Frontal cortex (tissue), 4 donors: ENCODE results near the gene BRD7. TPM values are rescaled to one million over a fixed set of nuclear protein-coding genes. Genes with fewer than 3 reads are reported as not detected.

ENCODE experiments used
- DNase-seq, 2 donors: peaks; one replicate each; pipeline ENCODE4 v3.0.0; 2012; ENCODE audit warnings: low spot score in 2 of 2
- FAIRE-seq: peaks from 2 replicates; lab custom pipeline; 2012; peaks lifted over from hg19 to GRCh38; lab: Jason Lieb, UNC
- total RNA-seq: library from RNA; depleted of rRNA; stranded (reverse); fragments of >200 nt; gene quantifications from one replicate; pipeline ENCODE4 v1.2.3, GENCODE V29; 2014
- donor health status: control.
- donor health status: control.
- donor health status: control.

BRD7 gene
- total RNA-seq, 1 donor from 2014 or later, result 39.5 TPM

DNA sequence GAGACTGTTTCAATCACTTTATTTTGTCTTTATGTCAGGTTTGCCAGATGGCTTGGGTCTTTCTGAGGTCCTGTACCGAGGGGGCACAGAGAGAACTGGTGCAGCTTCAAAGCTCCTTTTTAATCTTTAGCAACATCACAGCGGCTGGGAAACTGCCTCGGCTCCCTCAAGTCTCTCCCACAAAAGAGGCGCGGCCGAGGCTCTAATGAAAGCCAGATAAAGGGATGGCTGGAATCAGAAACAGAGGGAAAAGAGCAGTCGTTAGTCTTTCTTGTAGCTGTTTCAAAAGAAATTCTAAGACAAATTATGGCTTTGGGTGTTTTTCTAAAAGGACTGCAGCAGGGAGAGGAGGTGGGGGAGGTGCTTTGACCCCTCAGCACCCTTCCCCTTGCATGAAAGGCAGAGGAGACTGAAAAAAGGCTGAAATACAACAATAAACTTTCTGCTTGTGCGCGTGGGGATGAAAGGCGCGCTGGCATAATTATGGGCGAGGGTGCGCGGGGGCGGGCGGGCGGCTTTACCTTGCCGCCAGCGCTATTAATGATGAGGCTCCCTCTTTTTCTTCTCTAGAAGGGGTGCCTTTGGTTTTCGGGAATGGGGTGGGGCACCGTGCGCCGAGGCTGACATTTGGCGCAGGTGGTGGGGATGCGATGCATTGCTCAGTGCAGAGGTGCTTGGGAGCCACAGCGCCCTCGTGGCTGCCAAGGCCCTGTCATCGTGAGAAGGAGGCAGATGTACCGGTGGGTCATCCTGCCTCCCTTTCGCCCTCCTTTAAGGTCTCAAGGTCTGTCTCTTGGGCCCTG is 22.3 kb upstream of the BRD7 start:
- FAIRE-seq (no peak), DNase-seq (no peak)

DNA sequence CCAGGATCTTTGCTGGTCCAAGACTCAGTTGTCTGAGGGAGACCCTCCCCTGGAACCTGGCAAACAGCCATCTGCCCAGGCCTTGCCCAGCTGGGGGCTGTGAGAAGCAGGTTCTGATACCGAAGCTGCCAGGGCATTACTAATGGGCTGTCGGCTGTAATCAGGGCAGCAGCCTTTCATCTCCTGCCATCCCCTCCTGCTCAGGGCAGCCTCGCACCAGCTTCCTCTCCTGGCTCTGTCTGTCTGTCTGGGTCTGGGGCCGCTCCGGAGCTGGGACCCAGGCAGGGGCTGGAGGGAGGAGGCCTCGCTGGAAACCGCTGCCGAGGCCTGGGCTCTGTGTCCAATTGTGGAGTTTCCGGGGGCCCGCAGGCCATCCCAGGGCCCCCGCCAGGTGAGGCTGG is 21.6 kb upstream of the BRD7 start:
- DNase-seq (no peak), FAIRE-seq (no peak)

DNA sequence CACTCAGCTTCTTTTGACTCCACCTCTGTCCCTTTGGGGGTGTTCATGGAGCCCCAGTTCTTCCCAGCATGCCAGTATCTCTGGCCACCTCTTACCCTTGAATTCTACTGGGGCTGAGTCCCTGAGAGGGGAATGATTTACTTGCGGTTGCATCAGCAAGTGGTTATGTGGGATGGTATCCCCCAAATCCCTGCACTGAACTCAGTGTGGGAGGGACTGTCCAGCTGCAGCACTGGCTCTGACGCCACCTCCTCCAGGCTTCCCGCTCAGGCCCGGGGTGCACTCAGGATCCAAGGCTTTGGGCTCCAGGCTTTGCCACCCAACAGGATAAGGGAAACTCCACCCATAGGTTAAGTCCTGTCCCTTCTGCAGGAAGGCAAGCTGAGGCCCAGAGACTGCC is 21.1 kb upstream of the BRD7 start:
- DNase-seq, result no peak
- FAIRE-seq, result no peak

DNA sequence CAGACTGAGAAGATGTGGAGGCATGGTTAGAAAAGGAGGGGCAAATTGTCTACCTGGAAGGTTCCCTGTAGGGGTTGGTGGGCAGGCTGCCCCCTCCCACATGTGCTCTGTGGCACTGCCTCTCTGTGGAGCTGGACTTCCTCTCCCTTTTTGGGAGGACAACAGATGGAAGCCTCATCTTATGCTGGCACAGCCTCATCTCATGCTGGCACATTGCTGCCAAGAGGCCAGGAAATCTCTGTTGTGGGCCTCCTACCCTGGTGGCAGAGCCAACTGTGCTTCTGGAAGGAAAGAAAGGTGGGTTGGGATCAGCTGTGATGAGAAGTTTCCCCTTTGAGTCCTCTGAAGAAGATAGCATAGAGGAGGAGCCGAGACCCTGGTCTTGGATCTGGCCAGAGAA is 19.7 kb upstream of the BRD7 start:
- DNase-seq (no peak), FAIRE-seq (no peak)

DNA sequence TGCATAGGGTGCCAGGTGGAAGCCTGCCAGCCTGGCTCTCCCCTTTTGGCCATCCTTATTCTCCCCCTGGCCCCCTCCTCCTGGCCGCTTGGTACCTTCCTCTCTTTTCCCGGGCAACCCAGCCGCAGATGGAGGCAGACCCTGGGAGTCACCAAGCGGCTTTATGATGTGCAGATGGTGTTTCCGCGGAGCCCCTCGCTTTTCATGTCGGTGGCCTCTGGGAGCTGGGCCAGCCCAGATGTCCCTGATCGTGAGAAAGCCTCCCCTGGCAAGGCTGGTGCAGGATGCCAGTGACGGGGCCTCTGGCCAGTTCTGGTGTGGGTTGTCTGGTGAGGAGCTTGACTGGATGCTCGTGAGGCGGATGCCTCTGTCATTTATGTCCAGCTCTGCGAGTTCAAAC is 18.0 kb upstream of the BRD7 start:
- no peak for DNase-seq
- no peak for FAIRE-seq

DNA sequence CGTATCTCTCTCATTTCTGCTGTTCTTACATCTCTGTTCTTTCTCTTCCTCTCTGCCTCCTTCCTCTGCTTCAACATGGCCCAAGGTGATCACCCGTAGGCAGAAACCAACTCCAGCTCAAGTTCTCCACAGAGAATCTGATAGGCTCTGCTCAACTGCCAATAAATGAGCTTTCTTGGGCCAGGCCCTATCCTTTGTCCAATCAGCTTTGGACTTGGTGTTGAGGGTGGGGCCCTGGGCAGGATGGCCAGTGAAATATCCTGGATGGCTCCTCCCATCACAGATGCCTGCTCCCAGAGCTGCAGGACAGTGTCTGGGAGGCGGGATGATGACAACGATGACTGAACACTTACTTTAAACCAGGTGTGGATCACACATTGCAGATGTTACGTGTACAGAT is 17.4 kb upstream of the BRD7 start:
- no peak for FAIRE-seq
- no peak for DNase-seq

DNA sequence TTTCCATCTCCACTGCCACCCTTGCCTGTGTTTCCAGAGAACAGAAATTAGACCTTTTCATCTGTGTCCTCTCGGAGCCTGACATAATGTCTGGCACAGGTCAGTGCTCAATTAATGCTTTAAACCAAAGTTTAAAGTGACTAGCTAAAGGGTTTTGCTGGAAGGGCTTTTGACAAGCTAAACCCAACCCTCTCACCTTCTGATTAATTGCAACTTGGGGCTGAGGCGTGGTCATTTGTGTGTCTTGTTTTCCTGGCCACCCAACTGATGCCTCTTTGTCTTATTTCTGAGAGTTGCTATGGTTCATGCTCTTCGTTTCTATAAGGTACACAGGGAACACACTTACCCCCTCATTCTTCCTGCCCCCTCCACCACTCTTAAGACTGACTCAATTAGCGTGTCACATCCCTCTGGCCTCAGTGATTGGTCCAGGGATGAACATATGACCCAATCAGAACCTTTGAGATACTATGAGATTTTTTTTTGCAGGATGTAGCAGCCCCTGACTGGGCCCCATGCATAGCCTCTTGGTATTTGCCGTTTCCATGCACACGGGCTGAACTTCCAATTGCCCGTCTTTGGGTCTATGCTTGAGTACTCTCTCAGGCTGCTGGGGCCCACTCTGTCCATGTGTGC is 15.8 kb upstream of the BRD7 start:
- FAIRE-seq (no peak), DNase-seq (no peak)

DNA sequence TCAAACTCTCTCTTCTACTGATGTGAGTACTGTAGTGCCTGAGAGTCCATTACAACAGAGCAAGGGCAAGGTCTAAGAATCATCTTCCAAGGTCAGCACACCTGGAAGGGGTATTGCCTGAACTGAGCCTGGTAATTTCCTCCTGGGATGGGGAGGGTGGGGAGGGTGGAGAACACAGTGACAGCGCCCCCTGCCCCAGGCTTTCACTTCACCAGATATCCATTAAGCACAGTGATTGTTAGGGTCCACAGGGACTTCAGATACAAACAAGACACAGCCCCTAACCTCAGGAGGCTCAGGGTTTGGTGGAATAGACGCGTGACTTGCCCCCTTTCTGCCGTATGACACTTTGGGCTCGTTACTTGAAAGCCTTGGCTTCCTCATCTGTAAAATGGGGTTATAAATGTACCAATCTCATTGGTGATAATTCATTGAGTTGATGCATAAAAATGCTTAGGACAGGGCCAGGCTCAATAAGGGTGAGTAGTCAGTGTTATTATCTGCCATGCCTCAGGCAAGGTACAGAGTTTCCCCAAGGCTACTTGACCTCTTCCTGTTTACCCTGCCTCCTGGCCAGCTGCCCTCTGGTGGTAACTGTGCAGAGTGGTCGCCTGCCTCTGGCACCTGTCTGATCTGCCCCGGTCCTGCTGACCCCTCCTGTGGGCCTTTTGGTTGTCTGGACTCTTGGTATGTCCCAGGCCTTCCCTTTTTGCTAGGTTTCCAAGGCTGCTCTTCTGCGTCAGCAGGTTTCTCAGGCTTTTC is 13.1 kb upstream of the BRD7 start:
- DNase-seq (no peak), FAIRE-seq (no peak)

DNA sequence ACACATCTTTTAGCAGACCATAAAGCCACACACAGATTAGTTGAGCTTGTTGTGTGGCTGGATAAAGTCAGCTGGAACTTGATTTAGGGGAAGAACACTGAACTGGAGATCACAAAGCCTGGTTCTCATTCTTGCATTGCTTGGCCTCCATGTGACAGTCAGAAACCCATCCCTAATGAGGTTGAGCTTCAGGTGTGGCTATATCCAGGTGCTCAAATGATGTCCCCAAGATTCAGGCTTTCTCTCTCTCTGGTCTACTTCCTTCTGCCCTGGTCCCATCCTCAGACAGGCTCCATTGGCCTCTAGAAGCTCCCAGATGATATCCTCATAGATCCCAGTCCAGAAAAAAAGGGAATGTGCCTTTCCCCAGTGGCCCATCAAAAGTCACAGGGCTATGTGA is 9.6 kb upstream of the BRD7 start:
- FAIRE-seq (no peak), DNase-seq (no peak)

DNA sequence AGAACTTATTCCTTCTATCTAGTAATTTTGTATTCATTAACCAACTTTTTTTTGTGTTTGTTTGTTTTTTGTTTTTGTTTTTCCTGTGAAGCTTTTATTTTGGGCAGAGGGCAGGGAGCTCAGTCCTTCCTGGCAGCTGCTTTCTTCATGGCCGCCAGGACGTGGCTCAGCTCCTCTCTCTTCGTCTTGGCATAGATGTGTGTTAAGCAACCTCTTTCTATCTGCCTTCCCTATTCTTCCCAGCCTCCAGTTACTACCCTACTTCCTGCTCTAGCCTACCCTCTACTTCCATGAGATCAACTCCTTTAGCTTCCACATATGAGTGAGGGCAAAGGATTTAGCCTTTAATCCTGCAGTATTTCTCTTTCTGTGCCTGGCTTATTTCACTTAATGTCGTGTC is 8.2 kb upstream of the BRD7 start:
- DNase-seq, result no peak

DNA sequence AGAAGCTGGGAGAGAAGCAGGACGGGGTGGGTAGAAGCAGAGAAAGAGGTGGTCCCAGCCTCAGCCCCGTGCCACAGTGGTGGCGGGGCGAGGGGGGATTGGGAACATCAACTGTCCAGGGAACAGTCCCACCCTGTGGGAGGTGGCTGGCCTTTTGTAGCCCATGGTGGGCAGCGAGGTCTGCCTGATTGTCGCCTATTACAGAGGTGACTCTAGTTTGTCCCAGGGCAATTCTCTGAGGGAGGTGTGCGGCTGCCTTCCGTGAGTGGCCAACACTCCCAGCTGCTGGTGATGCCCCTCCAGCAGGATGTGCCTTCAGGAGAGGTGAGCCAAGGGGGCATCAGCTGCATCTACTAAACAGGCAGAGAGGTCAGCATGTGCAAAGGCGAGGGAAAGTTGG is 5.0 kb upstream of the BRD7 start:
- no peak for DNase-seq
- no peak for FAIRE-seq

More for the DNA sequence above, 8.2 kb upstream of the BRD7 start:
- FAIRE-seq, result no peak

DNA sequence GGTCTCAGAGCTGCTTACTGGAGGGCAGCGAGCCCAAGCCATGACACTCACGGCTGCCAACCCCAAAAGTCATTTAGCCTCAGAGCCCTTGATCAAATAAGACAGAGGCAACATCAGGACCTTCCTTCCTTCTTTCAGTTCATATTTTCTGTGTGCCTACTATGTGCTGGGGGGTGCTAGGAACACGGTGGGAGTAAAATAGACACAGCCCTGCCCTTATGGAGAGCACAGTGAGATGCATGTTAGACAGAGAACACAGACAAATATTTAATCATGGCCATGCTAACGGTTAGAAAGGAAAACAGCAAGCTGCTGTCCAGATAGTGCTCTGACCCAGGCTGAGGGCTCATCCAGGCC is 4.5 kb upstream of the BRD7 start:
- DNase-seq (no peak), FAIRE-seq (no peak)

DNA sequence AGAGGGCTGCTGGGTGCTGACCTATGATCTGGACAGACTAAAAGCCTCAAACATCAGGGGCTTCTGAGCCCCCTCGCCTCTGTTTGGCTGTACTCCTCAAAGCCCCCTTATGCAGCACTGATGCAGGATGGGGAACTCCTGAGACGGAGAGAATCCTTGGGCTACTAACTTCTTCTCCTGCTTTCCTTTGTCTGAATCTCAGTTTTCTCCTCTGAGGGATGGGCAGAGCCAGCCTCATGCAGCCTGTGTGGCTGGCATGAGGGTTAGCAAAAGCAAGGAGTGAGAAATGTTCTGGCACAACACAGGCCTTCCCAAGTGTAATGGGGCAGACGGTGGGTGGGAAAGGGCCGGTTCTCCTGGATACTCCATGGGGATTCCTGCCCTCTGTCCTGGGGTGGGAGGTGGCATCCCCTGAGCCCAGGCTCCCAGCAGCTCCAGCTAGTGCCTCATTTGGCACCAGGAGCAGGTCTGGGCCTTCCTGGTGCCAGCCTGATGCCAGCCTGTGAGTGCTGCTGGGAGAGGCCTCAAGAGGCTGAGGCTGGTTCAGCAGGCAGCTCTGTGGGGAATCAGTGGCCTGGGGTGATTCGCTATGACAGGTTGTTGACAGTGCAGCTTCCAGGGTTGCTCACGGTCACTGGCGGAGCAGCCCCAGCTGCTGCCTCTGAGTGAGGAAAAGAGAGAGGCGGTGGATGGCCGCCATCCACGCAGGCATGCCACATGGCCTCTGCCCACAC is 4.0 kb upstream of the BRD7 start:
- no peak for DNase-seq
- FAIRE-seq, result no peak

DNA sequence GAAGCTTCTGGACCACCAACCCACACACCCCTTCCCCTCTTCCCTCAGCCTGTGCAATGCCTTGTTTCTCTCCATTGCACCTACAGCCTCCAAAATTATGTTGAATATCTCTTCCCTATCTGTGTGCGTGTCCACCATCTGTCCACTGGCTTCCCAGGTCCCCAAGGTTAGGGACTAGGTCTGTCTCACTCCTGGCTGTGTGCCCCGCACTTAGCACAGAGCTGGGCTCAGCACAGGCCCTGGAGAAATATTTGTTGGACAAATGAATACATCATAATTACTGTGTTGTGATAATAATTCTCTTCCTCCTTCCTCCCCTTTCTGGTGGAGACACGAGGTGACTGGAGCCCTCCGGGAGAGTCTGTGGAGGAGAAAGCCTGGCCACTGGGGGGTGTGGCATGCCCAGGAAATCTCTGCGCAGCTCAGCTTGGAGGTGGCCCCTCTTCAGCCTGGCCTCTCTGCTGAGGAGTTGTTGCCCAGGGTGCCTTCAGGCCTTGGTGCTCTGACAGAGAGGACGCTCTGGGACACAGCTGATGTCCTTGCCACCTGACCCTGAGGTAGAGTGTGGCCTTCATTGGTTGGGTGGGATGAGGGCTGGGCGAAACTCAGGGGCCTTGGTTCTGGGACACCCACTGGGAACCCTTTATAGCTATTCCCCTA is 3.3 kb upstream of the BRD7 start:
- no peak for FAIRE-seq
- DNase-seq, result peak; percentile 54 to 55

DNA sequence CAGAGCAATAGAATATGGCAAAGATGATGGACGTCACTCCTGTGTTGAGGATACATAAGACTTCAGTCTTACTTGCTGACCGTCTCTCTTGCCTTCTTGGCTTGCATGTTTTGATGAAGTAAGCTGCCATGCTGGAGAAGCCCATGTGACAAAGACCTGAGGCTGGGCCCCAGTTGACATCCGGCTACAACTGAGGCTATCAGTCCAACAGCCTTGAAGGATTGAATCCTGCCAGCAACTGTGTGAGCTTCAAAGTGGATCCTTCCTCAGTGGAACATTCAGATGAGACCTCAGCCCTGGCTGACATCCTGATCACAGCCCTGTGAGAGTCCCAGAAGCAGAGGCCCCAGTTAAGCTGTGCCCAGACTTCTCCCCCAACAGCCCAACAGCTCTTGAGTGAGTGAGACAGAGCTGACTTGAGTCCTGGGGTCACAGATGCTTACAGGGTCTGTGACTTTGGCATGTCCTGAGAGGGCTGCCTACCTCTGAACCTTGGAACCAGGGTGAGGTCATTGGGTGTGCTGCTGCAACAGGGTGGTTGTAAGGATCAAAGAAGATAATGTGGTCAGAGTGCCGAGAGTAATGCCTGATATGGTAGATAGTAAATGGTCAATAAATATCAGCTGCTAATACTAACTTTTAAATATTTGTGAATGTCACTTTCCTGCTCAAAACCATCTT is 2.4 kb upstream of the BRD7 start:
- FAIRE-seq (no peak), DNase-seq (no peak)

DNA sequence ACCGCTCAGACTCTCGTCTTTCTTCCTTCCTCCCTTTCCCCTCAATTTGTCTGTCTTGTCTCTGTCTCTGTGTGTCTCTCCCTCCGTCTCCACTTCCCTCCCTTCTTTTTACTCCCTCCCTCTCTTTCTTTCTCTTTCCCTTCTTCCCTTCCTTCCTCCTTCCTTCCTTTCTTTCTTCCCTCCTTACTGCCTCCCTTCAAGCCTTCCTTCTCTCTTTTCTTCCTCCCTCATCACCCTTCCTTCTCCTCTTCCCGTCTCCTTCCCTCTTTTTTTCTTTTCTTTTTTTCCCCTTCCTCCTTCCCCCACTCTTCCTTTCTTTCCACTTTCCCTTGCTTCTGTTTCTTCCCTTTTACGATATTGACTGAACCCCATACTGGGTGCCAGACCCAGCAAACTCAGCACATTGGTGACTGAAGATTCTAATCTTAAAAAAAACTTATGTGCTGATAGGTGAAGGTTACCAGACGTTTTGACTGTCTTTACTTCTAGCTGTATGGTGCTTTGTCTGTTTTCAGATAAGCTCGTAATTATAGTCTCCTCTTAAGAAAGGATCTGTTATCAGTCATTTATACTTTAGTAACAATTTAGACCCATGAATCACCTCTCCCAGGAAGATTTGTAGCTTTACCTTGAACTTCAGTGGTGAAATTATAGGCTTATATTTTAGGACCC is 481 bp upstream of the BRD7 start:
- no peak for DNase-seq
- no peak for FAIRE-seq

DNA sequence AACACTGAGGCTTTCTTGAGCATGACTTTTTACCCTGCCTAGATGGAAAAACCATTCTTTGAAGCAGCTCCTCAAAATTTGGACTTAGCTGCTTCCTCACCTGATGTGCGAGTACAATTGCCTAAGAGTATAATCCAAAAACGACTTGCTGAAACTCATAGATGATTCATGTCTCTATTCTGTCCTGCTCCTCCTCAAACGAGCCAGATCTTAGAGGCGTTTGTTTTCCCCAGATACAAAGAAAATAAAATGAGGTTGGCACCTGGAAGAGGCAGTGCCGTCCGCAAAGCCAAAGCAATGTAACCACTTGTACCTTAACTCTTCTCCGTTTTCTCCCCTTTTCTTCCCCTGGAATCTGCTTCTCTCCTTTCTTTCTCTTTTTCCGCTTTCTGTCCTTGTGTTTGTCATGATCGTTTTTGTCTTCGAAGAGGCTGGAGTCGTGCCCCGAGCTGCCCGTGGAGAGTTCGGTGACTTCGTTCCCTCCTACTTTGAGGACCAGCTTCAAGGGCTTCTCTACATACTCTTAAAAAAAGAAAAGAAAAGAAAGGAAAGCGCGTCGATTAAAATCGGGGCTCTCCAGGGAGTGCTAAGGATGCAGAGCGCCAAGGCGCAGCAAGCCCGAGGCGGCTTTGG is 895 bp downstream of the BRD7 start:
- DNase-seq (no peak), FAIRE-seq (no peak)

DNA sequence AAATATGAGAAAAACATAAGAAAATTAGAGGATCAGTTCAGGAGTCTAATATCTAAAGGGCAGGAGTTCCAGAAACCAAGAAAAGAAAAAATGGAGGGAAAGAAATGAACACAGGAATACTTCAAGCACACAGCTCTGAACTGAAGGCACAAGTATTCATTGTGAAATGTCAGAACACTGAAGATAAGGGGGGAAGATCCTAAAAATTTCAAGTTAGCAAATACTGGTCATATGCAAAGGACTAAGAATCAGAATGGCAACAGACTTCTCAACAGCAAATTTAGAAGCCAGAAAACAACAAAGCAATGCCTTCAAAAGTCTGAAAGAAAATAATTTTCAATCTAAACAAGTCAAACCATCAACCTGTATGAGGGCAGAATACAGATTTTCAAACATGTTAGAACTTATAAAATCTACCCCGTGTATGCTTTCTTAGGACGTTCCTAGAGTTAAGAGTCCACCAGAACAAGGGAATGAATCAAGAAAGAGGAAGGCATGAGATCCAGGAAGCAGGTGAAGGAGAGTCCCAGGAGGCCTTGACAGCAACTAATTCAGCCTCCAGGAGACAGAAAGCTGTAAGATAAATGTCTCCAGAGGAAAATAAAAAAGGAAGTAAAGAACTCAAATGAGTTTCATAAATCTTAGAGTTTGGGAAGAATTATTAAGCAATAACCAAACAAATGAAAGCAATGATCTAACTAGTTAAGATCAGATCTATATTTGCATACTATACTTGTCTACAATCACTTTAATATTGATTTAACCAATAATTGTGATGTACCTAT is 2.8 kb downstream of the BRD7 start:
- DNase-seq (no peak), FAIRE-seq (no peak)
